Measurements from ENCODE around the gene LHX2.

Gene LHX2

GRCh38 chr9:124082622-124083021 lies 71.1 kb downstream of the LHX2 start:
- no peak for TF ChIP-seq CTCF (IDR thresholded peaks at IDR 0.05; ENCODE audit: control extremely low read depth, extremely low read depth, low read depth, missing control alignments)
- ChIA-PET CTCF (no interaction called here), POLR2A (no interaction called here)
- DNase-seq (ENCODE audit: extremely low spot score), result no peak
